Mucosa of descending colon (tissue), 3 donors: Measurements from ENCODE around the gene POMT2. TPM values are rescaled to one million over a fixed set of nuclear protein-coding genes. Genes with fewer than 3 reads are reported as not detected.

Experiments
- ATAC-seq: fragments of 200-7000 bp; cut with Tn5 transposase; one replicate; pipeline ENCODE4 v1.9.1; 2020; ENCODE audit warnings: mild to moderate bottlenecking, moderate library complexity
- DNase-seq, 3 donors: peaks; one replicate each; pipeline ENCODE4 v3.0.0-alpha.2; 2020
- H3K36me3 ChIP-seq: fragments of 200-600 bp; one replicate; pipeline ENCODE4 v1.8.0; 2021; ENCODE audit warnings: low read depth, mild to moderate bottlenecking
- H3K4me1 ChIP-seq: fragments of 200-600 bp; one replicate; pipeline ENCODE4 v1.8.0; 2021; ENCODE audit warnings: low read depth, mild to moderate bottlenecking
- H3K4me3 ChIP-seq: fragments of 200-600 bp; one replicate; pipeline ENCODE4 v1.8.0; 2021; ENCODE audit warnings: mild to moderate bottlenecking
- H3K9me3 ChIP-seq: fragments of 200-600 bp; one replicate; pipeline ENCODE4 v1.8.0; 2021; ENCODE audit warnings: mild to moderate bottlenecking
- CTCF ChIP-seq: fragments of 200-600 bp; IDR thresholded peaks from one replicate; pipeline ENCODE4 v1.8.0; 2022; ENCODE audit warnings: antibody characterized with exemption, mild to moderate bottlenecking
- intact Hi-C, 2 donors: fragments of 100-400 bp; cut with DNase I in 1 of 2; cut with micrococcal nuclease in 1 of 2; formaldehyde crosslinking; loops; one replicate each; pipeline versions ENCODE4 v1.11.0 to v1.11.1; 2022; cut with DNase I, micrococcal nuclease
- total RNA-seq, 3 donors: library from RNA; stranded (reverse); fragmentation: NEBNext Ultra II Directional in 2 of 3; extraction: Animal tissue kit (Norgen Biotek cat#: 25700) in 2 of 3; gene quantifications; one replicate each; pipeline versions ENCODE4 v1.2.1 to v1.2.4, GENCODE V29; 2021 to 2023
- donor health status: DM: no; HTN: no; CAD: no; lungs with moderate emphysema.
- donor health status: DM: no; HTN: no; CAD: no.
- donor health status: DM: no; HTN: yes; CAD: no.

Gene POMT2
- total RNA-seq, 3 donors from 2014 or later = 22.9 to 28.5 (median 23.2) TPM

GRCh38 chr14:77276959-77277358 lies 43.7 kb downstream of the POMT2 start:
- H3K36me3 ChIP-seq = no peaks in the 10 kb centered on the region
- TF ChIP-seq CTCF = no peak
- intact Hi-C loops = no loop called here

GRCh38 chr14:77276295-77276935 lies 44.3 kb downstream of the POMT2 start:
- Histone ChIP-seq H3K4me1 (no peaks in the 10 kb centered on the region), H3K9me3 (no peaks in the 10 kb centered on the region), H3K36me3 (no peaks in the 10 kb centered on the region), H3K4me3 (no peak overlapping the region)
- ATAC-seq = no peak
- no peak for TF ChIP-seq CTCF
- no peak for DNase-seq
- intact Hi-C loops = no loop called here

More at GRCh38 chr14:77276959-77277358, 43.7 kb downstream of the POMT2 start:
- DNase-seq (no peak), ATAC-seq (no peak)
- Histone ChIP-seq H3K9me3 (no peaks in the 10 kb centered on the region), H3K4me1 (no peaks in the 10 kb centered on the region), H3K4me3 (no peak overlapping the region)

- H3K36me3 ChIP-seq = no peaks in the 10 kb centered on the region
- TF ChIP-seq CTCF = no peak
- DNase-seq (no peak), ATAC-seq (no peak)
- H3K9me3 ChIP-seq = no peaks in the 10 kb centered on the region
- intact Hi-C loops = no loop called here
- no peaks in the 10 kb centered on the region for H3K4me1 ChIP-seq
- H3K4me3 ChIP-seq = no peak overlapping the region
Measured at GRCh38 chr14:77275601-77276017, 45.1 kb downstream of the POMT2 start.

- no peaks in the 10 kb centered on the region for H3K9me3 ChIP-seq
Measured at GRCh38 chr14:77275041-77275580, 45.6 kb downstream of the POMT2 start.

GRCh38 chr14:77273796-77274195 lies 46.9 kb downstream of the POMT2 start:
- H3K4me3 ChIP-seq = no peak overlapping the region
- no peaks in the 10 kb centered on the region for H3K4me1 ChIP-seq
- intact Hi-C loops = no loop called here
- DNase-seq (no peak), ATAC-seq (no peak)
- no peaks in the 10 kb centered on the region for H3K36me3 ChIP-seq
- TF ChIP-seq CTCF = no peak
- no peaks in the 10 kb centered on the region for H3K9me3 ChIP-seq

More at GRCh38 chr14:77275041-77275580, 45.6 kb downstream of the POMT2 start:
- DNase-seq = no peak
- no peak for TF ChIP-seq CTCF
- intact Hi-C loops = no loop called here
- ATAC-seq = no peak
- no peaks in the 10 kb centered on the region for H3K36me3 ChIP-seq
- no peaks in the 10 kb centered on the region for H3K4me1 ChIP-seq
- H3K4me3 ChIP-seq = no peak overlapping the region
